ACC112 (cell line): Measurements from ENCODE around the gene RPS8.
"Not testable (repeated sequence)": the region's sequence is repeated elsewhere in the genome, so short reads cannot be mapped to it uniquely, and the experiment has no call there.

Experiments used
- H2AFZ ChIP-seq: fragments of 200-600 bp; sonication (generic); one replicate; pipeline ENCODE4 v1.6.0; 2017; ENCODE audit warnings: antibody characterized with exemption, low read length; ENCODE audit not compliant: unreplicated experiment
- H3K27ac ChIP-seq: fragments of 200-600 bp; sonication (generic); 2 replicates; pipeline ENCODE4 v1.5.1; 2014; ENCODE audit warnings: low read depth, mild to moderate bottlenecking, antibody characterized with exemption, low read length, moderate library complexity
- H3K27me3 ChIP-seq: fragments of 200-600 bp; sonication (generic); 2 replicates; pipeline ENCODE4 v1.6.1; 2014; ENCODE audit warnings: mild to moderate bottlenecking, antibody characterized with exemption, low read length, moderate library complexity, mixed read lengths; ENCODE audit not compliant: insufficient read depth
- H3K36me3 ChIP-seq: fragments of 200-600 bp; sonication (generic); 2 replicates; pipeline ENCODE4 v1.6.1; 2016; ENCODE audit warnings: mild to moderate bottlenecking, antibody characterized with exemption, low read length, moderate library complexity, mixed read lengths; ENCODE audit not compliant: insufficient read depth
- H3K4me1 ChIP-seq: fragments of 200-600 bp; sonication (generic); one replicate; pipeline ENCODE4 v1.6.1; 2016; ENCODE audit warnings: low read length, mixed read lengths; ENCODE audit not compliant: insufficient read depth, unreplicated experiment, control insufficient read depth
- H3K4me3 ChIP-seq: fragments of 200-600 bp; sonication (generic); 2 replicates; pipeline ENCODE4 v1.5.1; 2014; ENCODE audit warnings: mild to moderate bottlenecking, low read depth, low read length
- H3K79me2 ChIP-seq: fragments of 200-600 bp; sonication (generic); one replicate; pipeline ENCODE4 v1.6.0; 2016; ENCODE audit warnings: low read length; ENCODE audit not compliant: control insufficient read depth, unreplicated experiment, insufficient read depth

The RPS8 gene

GRCh38 chr1:44822131-44822701 is 46.9 kb downstream of the RPS8 start:
- no peak overlapping the region for H3K27ac ChIP-seq
- peaks cover 13% of the 10 kb centered on the region for H3K4me1 ChIP-seq
- H3K36me3 ChIP-seq = no peaks in the 10 kb centered on the region
- H3K4me3 ChIP-seq = no peak overlapping the region
- no peaks in the 10 kb centered on the region for H3K27me3 ChIP-seq
- H2AFZ ChIP-seq = no peak overlapping the region
- no peaks in the 10 kb centered on the region for H3K79me2 ChIP-seq

- no peaks in the 10 kb centered on the region for H3K36me3 ChIP-seq
- H3K27ac ChIP-seq = no peak overlapping the region
- H2AFZ ChIP-seq = no peak overlapping the region
- peaks cover 13% of the 10 kb centered on the region for H3K4me1 ChIP-seq
- no peak overlapping the region for H3K4me3 ChIP-seq
- H3K79me2 ChIP-seq = no peaks in the 10 kb centered on the region
- H3K27me3 ChIP-seq = no peaks in the 10 kb centered on the region
Measured at GRCh38 chr1:44822981-44823451, 47.7 kb downstream of the RPS8 start.

DNA sequence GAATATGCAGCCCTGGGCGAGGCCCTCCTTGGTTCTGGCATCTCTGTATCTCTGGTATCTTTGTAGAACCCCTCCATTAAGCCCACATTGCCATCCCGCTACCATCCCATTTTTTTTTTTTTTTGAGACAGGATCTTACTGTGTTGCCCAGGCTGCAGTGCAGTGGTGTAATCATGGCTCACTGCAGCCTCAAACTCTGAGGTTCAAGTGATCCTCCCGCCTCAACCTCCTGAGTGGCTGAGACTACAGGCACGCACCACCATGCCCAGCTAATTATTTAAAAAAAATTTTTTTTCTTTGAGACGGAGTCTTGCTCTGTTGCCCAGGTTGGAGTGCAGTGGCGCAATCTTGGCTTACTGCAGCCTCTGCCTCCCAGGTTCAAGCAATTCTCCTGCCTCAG is 49.1 kb downstream of the RPS8 start:
- H3K27me3 ChIP-seq, H2AFZ ChIP-seq, H3K4me3 ChIP-seq, H3K79me2 ChIP-seq, H3K36me3 ChIP-seq, H3K27ac ChIP-seq: not testable (repeated sequence)
- peaks cover 10% of the 10 kb centered on the region for H3K4me1 ChIP-seq

GRCh38 chr1:44826375-44827196 is 51.2 kb downstream of the RPS8 start:
- Histone ChIP-seq H2AFZ (peak overlapping the region; percentile 44), H3K79me2 (no peaks in the 10 kb centered on the region), H3K27ac (no peak overlapping the region), H3K4me1 (peaks cover 6% of the 10 kb centered on the region), H3K36me3 (no peaks in the 10 kb centered on the region), H3K27me3 (no peaks in the 10 kb centered on the region), H3K4me3 (no peak overlapping the region)

DNA sequence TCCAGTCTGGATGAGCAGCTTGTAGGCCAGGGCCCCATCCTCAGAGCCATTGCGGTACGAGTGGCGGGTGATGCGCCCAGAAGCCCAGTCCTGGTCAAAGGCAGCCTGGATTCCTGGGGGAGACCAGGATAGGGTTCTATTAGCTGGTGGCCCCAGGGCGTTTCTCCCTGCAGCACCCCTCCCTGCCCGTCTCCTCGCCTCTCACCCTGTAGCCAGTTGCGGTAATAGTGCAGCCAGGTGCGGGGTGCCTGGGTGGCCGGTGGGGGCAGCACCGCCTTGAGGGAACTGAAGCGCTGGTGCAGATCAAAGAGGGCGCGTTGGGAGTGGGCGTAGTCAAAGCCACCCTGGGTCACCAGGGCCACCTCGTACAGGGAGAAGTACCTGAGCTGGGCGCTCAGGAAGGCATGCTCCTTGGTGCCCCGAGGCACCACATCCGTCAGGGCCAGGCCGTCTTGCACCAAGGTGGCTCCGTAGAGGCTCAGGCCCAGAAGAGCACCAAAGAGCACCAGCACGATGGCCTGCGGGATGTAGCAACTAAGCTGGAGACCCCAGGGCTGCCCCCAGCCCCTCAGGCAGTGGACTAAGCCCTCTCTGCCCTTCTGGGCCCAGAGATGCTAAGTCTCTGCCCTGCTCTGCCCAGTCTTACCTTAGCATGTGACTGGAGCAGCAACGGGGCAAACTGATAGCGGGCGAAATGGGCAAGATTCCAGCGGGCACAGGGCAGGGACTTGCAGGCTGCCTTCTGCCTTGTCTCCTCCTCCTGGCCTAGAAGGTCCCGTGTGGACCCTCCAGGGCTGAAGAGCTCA is 52.1 kb downstream of the RPS8 start:
- Histone ChIP-seq H3K27me3 (no peaks in the 10 kb centered on the region), H3K4me3 (no peak overlapping the region), H3K27ac (no peak overlapping the region), H3K4me1 (peaks cover 6% of the 10 kb centered on the region), H3K36me3 (no peaks in the 10 kb centered on the region), H2AFZ (no peak overlapping the region), H3K79me2 (no peaks in the 10 kb centered on the region)

DNA sequence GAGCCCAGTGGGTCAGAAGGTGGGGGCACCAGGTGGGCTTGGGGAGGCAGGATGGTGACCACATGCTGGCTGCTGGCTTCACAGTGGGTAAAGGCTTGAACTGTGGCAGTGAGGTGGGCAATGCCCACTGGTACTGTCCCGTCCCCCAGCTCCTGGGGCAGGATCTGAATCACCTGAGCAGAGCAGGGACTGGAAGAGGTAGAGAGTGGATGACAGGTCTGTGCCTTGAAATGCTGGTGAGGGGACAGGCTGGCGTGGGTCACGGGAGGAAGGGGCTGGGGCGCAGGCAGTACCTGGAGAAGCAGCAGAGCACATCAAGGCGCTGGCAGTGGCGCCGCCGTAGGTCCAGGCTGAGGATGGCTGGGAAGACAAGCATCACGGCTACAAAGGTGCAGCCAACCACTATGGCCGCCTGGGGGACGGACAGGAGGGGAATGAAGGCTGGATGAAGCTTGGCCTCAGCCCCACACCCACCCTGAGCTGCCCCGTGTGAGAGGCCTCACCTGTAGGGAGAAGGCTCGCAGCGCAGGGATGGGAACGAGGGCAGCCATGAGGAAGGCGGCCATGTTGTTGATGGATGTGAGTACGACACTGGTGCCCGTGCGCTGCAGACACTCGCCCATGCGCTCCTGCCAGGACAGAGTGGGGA is 52.8 kb downstream of the RPS8 start:
- Histone ChIP-seq H3K27ac (no peak overlapping the region), H2AFZ (no peak overlapping the region), H3K36me3 (no peaks in the 10 kb centered on the region), H3K4me3 (no peak overlapping the region), H3K27me3 (no peaks in the 10 kb centered on the region), H3K4me1 (peaks cover 6% of the 10 kb centered on the region), H3K79me2 (no peaks in the 10 kb centered on the region)
